D721Med (cell line): Measurements from ENCODE around the gene ENO3.

Source experiments
- DNase-seq: peaks from one replicate; pipeline ENCODE4 v3.0.0; 2011; ENCODE audit warnings: low spot score; ENCODE audit not compliant: insufficient read length
- FAIRE-seq: peaks from 2 replicates; lab custom pipeline; 2011; peaks lifted over from hg19 to GRCh38; lab: Jason Lieb, UNC
- TF ChIP-seq, protein P1 (sequence below): IDR thresholded peaks from 2 replicates; pipeline ENCODE4 v1.5.1; 2012; ENCODE audit warnings: mild to moderate bottlenecking, control low read depth; ENCODE audit not compliant: insufficient read depth; ENCODE audit errors: missing control alignments

The ENO3 gene

DNA sequence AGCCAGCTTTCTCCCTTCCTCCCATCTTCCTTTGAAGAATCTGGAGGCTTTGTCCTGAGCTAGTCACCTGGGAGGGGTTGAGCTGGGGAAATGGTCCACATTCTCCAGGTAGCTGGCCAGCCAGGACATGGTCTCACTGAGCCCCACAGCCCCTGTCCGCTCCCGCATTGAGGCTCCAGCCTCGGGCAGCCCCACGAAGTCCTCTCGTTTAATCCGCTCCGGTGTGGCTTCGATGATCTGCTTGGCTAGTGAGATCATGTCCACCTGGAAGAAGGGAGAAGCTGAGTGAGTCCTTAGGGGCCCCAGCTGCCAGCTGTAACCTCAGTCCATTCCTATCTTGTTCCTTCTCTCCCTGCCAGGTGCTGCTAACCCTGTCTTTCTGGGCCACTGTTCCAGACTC is 19.4 kb downstream of the ENO3 start:
- DNase-seq (no peak), FAIRE-seq (no peak)
- TF ChIP-seq, protein P1, sequence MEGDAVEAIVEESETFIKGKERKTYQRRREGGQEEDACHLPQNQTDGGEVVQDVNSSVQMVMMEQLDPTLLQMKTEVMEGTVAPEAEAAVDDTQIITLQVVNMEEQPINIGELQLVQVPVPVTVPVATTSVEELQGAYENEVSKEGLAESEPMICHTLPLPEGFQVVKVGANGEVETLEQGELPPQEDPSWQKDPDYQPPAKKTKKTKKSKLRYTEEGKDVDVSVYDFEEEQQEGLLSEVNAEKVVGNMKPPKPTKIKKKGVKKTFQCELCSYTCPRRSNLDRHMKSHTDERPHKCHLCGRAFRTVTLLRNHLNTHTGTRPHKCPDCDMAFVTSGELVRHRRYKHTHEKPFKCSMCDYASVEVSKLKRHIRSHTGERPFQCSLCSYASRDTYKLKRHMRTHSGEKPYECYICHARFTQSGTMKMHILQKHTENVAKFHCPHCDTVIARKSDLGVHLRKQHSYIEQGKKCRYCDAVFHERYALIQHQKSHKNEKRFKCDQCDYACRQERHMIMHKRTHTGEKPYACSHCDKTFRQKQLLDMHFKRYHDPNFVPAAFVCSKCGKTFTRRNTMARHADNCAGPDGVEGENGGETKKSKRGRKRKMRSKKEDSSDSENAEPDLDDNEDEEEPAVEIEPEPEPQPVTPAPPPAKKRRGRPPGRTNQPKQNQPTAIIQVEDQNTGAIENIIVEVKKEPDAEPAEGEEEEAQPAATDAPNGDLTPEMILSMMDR, result no peak

DNA sequence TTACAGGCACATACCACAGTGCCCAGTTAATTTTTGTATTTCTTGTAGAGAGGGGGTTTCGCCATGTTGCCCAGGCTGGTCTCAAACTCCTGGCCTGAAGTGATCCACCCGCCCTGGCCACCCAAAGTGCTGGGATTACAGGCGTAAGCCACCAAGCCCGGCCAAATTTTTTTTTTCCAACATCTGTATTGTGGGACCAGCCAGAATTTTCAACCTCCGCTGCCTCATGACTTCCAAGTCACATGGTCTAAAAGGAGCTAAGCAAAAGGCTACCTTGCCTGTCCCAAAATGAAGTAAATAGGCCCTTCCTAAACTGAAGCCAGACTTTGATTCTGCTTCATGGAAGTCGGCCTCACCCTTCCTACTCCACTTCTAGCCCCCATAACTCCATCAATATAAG is 20.9 kb downstream of the ENO3 start:
- no peak for FAIRE-seq
- TF ChIP-seq, protein P1, result no peak
- no peak for DNase-seq

DNA sequence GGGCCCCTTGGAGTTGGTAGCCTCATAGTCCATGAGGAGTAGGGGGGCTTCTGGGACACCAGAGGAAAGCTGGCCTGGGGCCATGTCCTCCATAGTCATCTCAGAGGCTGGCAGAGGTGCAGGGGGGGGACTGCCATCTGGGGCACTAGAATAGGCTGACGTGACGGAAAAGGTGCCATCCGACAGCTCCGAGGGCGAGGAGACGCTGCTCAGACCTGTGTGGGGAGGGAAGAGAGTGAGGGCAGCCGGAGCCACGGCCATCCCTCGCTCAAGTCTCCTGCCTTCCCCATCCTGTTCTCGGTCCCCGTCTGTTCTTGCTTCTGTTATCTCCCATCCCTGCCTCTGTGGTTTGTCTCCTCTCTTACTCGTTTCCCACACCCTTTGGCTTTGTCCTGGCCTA is 21.4 kb downstream of the ENO3 start:
- TF ChIP-seq, protein P1, result no peak
- DNase-seq (no peak), FAIRE-seq (no peak)

DNA sequence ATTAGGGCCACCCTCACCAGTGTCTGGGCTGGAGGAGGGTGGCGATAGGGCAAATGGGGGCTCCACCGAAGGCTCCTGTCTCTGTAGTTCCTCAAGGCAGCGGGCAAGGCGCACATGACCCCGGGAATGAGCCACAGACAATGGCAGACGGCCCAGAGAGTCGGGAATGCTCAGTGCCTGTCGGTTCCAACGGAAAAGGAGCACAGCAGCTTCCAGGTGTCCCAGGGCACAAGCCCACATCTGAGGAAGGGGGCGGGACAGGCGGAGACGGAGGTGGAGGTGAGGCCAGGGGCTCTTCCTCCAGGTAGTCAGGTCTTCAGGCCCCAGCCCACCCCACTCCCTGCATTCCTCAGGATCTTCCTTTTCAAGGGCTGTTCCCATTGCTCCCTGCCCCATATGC is 21.8 kb downstream of the ENO3 start:
- TF ChIP-seq, protein P1, result no peak
- no peak for DNase-seq
- FAIRE-seq, result no peak

DNA sequence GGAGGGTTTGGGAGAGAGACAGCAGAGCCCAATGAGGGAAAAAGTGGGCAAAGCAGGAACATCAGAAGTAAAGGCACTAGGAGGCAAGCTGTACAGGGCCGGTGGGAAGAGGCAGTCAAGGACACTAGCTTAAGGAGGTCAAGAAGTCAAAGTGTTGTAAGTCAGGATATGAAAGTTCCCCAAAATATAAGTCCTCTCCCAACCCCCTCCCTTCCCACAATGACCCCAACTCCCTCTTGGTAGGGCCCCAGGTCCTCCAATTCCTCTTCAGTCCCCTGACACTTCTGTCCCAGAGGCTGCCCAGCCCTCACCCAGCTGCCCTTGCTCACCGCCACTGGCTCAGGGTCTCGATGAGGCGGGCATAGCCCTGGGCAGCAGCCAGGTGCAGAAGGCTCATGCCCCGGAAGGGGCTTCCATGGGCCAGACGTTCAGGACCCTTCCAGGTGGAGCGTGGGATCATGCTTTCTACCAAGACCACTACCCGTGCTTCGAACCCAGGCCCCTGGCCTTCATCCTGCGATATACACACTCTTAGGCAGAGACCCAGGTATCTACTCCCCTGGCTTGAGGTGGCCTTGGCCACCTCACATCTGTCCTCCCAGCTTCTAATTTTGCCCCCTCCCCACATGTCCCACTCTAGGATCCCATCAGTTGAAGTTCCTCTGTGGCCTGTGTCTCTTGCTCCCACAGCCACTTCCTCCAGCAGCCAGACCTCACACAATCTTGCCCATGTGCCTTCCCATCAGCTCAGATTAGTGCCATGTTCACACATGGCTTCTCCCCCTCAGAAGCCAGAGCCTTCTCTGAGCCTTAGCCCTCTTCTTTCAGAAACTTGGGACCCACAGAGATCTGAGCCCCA is 22.6 kb downstream of the ENO3 start:
- FAIRE-seq (no peak), DNase-seq (no peak)
- TF ChIP-seq, protein P1, result no peak

- TF ChIP-seq, protein P1, result no peak
- DNase-seq (no peak), FAIRE-seq (no peak)
Measured at GRCh38 chr17:4974115-4974670, 23.3 kb downstream of the ENO3 start.

DNA sequence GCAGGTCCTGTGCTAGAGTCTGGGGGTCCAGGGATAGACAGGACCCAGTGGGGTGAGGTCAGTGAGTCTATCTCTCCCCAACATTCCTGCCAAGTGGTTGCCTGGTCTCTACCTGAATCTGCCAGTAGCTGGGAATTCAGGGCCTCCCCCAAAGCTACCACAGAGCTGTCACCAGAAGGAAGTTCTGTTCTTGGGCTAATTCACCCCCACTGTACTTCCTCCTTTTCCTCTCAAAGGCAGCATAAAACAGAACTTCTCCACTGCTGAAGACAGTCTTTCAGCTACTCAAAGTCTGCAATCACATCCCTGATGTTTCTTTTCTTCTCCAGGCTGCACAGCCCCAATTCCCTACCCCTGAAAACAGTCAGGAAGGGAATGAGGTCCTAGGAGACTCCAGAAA is 27.8 kb downstream of the ENO3 start:
- FAIRE-seq (no peak), DNase-seq (no peak)
- TF ChIP-seq, protein P1, result no peak
